Stimulated activated CD4-positive, alpha-beta T cell treated with anti-CD3 and anti-CD28 coated beads, Interleukin-15, amount 100 ng/mL, for 24 hours (primary cell): Measurements from ENCODE around the gene RAB33B.
"Not testable (repeated sequence)": the region's sequence is repeated elsewhere in the genome, so short reads cannot be mapped to it uniquely, and the experiment has no call there.

ENCODE experiments used
- DNase-seq: peaks from one replicate; pipeline ENCODE4 v3.0.0-alpha.2; 2020

Gene RAB33B

DNA sequence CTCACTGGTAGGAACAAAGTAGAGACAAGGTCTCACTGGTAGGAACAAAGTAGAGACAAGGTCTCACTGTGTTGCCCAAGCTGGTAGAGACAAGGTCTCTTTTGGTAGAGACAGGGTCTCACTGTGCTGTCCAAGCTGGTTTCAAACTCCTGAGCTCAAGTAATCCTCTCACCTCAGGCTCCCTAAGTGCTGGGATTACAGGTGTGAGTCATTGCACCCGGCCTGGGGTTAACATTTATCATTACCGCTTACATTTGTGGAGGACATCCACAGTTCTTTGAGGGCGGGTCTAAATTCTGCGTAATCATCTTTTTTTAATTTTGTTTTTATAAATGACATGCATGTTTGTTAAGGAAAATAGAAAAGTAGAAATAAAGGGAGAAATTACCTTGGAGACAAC is 12.0 kb downstream of the RAB33B start:
- DNase-seq = no peak

DNA sequence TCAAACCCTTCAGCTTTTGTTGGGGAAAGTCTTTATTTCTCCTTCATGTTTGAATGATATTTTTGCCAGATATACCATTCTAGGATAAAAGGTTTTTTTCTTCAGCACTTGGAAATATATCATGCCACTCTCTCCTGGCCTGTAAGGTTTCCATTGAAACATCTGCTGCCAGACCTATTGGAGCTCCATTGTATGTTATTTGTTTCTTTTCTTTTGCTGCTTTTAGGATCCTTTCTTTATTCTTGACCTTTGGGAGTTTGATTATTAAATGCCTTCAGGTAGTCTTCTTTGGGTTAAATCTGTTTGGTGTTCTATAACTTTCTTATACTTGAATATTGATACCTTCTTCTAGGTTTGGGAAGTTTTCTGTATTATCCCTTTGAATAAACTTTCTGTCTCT is 14.8 kb downstream of the RAB33B start:
- DNase-seq = not testable (repeated sequence)

DNA sequence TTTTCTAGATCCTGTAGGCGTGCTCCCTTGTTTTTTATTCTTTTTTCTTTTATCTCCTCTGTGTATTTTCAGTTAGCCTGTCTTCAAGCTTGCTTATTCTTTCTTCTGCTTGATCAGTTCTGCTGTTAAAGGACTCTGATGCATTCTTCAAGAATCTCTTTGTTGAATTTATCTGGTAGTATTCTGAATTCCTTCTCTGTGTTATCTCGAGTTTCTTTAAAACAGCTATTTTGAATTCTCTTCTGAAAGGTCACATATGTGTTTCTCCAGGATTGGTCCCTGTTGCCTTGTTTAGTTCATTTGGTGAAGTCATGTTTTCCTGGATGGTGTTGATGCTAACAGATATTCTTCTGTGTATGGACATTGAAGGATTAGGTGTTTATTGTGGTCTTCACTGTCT is 15.3 kb downstream of the RAB33B start:
- no peak for DNase-seq

DNA sequence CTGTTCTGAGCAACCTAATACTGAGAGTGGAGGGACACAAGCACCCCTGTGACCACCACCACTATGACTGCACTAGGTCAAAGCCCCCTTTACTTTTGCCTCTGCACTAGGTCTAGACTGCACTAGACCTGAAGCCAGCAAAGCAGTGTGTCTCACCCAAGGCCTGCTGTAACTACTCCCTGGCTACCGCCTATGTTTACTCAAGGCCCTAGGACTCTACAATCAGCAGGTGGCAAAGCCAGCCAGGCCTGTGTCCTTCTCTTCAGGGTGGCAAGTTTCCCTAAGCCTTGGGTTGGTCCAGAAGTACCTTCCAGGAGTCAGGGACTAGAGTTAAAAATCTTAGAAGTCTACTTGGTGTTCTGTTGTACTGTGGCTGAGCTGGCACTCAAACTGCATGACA is 15.9 kb downstream of the RAB33B start:
- no peak for DNase-seq

DNA sequence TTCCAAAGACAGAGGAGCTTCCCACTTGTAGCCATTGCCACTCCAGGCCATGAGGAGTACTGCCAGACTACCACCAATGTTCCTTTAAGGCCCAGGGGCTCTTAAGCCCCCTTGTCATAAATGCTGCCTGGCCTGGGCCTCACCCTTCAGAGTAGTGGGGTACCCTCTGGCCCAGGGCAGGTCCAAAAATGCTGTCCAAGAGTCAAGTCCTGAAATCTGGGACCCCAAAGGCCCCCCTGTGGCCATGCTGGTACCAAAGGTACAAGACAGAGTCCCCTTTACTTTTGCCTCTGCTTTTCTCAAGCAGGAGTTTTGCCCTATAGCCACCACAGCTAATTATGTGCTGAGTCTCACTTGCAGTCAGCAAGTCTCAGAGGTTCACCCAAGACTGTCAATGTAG is 16.4 kb downstream of the RAB33B start:
- DNase-seq = no peak

DNA sequence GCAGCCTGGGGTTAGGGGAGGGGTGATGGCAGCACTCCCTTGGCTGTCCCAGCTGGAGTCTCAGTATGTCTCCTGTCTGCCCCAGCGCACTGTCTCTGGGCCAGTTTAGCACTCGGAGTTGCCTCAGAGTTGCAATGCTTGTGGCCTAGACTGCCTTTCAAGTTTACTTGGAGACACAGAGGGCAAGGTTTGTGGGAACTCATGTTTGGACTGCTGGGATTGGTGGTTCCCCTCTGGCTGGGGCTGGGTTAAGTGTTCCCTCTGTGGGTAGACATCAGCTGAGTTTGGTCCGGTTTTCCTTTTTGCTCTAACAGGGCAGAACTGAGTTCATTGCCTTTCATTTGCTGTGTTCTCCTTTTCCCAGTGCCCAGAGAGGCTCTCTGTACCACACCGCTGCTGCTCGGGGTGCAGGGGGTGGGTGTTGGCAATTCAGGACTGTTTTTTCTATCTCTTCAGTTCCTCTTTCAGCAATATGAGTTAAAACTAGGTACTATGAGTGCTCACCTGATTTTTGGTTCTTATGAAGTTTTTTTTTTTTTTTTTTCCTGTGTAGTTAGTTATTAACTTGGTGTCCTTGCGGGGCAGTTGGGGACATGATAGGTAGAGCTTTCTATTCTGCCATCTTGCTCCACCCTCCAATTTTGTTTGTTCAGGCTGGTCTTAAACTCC is 17.2 kb downstream of the RAB33B start:
- no peak for DNase-seq

DNA sequence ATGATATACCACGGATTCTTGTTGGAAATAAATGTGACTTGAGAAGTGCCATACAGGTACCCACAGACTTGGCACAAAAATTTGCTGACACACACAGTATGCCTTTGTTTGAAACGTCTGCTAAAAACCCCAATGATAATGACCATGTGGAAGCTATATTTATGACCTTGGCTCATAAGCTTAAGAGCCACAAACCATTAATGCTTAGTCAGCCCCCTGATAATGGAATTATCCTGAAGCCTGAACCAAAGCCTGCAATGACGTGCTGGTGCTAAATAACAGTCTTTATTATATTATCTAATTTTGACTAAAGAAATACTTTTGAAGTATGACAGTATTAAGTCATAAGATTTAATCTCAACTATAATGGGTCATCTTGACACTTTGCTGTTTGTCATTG is 18.9 kb downstream of the RAB33B start:
- DNase-seq = no peak

DNA sequence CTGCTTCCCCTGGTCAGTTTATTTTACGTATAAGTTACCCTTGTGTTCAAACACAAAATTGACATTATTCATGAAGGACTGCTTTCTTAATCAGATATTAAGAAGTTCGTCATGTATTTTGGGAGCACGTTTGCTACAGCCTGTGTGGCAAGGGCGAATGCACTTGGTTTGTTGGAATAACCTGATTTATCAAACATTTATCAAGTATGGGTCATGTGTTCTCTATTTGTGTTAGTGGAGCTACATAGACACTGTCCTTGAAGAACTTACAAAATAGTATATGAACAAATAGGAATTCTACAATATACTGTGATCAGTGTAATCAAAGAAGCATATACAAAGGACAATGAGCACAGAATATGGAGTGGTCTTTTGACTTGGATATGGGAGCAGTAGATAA is 22.4 kb downstream of the RAB33B start:
- DNase-seq = no peak

DNA sequence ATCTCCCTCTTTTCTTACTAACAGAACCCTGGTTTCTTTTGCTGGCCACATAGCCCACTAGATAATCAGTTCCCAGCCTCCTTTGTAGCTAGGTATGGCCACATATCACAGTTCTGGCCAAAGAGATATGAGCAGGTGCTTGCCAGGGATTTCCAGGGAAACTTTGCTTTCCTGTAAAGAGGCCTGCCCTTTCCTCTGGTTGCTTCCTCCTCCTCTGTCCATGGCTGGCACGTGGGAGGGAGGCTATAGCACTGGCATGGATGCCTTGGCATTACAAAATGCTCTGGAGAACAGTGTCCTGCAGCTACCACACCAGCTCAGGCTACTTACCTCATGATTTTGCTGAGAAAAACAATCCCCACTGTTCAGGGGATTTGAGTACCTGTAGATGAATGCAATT is 27.5 kb downstream of the RAB33B start:
- DNase-seq = no peak

DNA sequence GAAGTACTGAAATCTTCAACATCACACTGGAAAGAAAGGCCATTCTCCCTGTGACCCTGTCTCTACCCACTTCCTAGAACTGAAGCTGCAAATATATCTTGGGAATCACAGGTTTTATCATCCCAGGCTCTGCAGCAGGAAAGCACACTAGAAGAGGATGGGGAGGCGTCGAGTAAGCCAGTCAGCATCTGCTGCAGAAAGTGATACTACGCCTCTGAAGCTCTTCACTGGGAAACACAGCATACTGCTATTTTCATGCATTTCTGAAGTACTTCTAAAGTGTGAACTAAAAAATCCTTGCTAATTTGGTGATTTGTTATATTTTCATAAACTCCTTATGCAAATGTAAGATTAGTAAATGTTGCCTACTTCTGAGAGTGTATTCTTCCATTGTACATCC is 29.1 kb downstream of the RAB33B start:
- DNase-seq = no peak

DNA sequence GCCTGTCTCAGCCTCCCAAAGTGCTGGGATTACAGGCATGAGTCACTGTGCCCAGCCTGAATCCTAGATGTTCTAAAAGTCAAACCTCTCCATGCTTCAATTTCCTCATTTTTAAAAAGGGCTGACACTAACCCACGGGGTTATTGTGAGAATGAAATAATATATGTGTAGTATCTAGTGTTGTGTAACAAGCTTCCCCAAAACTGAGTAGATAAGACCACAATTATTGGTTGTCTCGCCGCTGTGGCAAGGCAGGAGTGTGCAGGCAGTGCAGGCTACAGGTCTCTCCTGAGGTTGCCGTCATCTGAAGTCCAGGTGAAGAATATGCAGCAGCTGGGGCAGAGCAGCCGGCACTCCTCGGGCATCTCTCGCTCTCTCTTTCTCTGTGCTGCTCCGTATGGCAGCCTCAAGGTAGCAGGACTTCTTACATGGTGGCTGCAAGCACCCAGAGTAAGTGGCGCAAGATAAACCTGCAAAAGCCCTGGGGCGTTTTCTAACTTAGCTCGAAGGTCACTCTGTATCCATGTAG is 30.9 kb downstream of the RAB33B start:
- no peak for DNase-seq

DNA sequence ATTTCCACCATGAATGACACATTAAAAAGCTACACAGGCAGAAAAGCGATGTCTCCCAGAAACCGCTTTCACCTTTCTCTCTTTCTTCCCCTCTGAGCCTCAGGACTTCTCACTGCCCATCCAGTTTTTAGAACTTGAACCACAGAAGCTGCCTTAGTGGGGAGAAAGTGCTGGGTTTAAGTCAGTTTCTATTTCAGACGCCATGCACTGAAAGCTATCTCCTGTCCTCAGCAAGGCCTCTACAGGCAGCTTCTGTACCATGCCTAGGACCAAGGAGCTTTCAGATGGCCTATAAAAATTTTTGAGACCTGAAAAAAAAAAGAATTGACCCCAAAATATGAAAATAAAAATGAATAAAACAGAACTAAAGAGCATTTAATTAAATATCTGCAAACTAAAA is 34.5 kb downstream of the RAB33B start:
- no peak for DNase-seq

DNA sequence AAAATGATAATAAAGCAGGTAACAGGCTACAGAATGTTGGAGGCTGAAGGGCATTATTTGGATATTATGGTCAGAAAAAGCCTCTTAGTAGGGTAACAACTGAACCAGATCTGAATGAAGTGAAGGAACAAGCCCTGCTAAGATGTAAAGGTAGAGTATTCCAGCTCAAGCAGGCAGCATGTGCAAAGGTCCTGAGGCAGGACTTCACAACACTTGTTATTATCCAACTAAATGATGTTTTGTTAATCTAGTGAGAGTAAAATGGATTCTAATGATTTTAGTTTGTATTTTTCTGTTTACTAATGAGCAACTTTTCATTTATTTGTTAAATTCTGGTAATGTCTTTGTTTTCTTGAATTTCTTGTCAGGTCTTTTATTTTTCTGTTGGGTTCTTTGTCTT is 35.7 kb downstream of the RAB33B start:
- no peak for DNase-seq

DNA sequence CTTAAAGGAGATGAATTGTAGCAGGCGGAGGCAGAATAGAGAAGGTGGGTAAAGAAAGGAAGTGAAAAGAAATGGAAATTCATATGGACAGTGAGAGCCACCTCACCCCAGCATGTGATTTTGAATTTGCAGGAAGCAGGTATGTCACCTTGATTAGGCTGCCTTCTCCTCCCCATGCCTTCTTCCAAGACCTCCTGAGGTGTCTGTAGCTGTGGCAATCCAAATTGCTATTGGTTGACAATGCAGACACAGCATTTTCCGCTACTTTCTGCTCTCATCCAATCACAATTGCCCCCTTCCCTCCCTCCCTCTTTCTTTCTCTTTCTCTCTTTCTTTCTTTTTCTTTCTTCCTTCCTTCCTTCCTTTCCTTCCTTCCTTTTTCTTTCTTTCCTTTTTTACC is 38.5 kb downstream of the RAB33B start:
- no peak for DNase-seq

DNA sequence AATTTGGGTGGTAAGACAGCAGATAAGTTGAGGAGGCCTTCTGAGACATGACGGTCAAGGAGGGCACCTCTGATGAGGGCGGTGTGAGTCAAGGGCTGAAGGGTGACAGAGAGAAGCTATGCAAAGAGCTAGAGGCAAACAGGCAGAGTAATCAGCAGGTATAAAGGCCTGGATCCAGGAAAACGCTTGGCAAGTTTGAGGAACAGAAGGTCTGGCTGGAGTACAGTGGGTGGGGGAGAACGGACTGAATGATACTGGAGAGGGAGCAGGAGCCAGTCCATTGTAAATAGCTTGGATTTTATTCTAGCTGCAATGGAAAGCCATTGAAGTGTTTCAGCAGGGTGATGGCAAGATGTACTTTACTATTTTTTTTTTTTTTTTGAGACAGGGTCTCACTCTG is 39.3 kb downstream of the RAB33B start:
- DNase-seq = no peak

DNA sequence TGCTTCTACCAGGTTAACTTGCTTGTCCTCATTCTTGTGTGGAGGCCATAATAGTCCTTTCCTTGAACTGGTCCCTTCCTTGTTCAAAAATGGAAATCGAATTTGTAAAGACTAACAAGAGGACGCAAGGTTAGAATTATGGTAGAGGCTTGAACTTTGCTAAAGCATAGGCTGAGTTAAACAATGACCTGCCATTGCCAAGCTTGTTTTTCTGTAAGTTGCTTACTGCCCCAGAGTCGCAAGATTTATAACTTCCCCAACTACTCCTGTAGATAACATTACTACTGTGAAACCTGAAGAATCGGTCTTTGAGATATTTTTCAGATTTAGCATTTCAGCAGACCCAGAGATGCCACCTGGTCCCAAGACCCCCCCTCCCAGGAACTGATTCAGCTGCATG is 45.3 kb downstream of the RAB33B start:
- DNase-seq = no peak

DNA sequence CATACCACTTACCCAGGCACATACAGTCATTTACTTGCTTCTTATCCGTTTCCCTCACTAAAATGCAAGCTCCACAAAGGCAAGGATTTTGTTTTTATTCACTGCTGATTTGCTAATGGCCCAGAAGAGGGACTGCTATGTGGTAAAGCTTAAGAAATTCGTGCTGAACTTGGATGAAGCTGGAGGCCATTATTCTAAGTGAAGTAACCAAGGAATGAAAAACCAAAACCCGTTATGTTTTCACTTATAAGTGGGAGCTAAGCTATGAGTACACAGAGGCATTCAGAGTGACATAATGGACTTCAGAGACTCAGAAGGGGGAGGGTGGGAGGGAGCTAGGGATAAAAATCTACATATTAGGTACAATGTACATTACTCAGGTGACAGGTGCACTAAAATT is 47.2 kb downstream of the RAB33B start:
- DNase-seq = no peak

DNA sequence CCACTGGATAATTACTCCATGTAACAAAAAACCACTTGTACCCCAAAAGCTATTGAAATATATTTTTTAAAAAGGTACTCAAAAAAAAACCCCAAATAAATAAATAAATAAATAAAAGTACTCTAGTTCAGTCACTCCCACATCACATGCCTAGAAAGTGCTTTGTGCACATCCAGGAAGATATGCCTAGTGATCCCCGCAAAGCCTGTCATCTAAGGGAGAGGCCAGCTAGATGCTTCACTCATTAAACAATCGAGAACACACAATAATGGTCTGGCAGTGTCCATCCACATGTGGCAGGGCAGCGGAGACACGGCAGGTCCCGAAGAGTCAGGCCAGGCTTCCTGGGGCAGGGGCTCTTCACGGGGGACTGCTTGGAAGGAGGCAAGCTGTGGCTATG is 47.6 kb downstream of the RAB33B start:
- no peak for DNase-seq

DNA sequence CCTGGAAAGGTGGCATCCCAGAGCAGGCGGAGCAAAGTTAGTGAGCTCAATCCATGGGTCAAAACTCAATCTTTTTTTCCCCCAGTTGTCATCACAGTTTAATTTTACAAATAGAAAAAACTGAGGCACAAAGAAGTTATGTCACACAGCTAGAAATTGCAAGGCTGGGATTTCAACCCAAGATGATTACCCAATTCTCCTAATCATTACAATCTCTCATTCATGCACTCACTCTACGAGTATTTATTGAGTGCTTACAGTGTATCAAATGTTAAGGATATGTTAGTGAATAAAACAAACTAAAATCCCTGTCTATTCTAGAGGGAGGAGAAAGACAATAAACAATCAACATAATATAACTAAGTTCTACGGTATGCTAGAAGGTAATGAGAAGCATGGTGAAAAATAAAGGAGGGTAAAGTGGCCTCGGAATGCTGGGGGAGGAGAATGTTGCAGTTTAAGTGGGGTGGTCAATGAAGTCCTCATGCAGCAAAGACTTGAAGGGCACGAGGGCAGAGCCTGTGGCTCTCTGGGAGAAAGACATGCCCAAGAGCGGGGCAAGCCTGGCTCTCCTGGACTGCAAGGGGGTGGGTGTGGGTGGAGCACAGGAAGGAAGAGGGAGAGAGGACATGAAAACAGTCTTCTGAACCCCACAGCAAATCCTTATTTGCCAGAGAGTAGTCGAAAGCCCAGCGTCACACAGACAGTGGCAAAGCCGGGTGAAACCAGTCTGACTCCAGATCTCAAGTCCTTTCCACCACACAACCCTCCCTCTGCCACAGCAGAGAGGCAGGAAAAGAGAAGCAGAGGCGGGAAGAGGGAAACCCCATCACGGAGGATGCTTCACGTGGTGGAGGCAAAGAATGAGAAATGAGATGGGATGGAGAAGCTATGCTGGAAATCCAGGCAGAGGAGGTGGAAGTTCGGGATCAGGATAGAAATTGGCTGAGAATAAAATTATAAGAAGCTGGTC is 48.3 kb downstream of the RAB33B start:
- DNase-seq = no peak

DNA sequence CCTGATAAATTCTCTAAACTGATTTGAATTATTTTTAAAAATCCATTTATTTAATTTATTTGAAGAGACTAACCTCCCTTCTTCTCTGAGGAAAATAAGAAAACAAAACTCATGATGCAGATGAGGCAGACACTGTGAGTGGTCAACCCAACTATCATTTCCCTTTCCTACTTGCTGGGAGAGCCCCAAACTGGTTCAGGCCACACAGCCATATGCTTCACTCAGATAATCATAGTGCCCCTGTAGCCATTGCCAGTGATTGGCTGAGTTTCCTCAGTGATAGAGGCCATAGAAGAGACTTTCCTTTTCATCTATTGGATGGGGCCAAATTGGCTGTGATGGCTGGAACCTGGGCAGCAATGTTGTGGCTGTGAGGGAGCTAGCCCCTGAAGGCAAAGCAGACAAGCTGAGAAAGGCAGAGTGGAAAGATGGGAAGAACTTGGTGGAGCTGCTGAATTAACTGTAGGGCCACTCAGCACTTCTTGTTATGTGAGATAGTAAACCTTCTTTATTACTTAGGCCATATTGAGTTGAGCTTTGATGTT is 49.8 kb downstream of the RAB33B start:
- DNase-seq = no peak

DNA sequence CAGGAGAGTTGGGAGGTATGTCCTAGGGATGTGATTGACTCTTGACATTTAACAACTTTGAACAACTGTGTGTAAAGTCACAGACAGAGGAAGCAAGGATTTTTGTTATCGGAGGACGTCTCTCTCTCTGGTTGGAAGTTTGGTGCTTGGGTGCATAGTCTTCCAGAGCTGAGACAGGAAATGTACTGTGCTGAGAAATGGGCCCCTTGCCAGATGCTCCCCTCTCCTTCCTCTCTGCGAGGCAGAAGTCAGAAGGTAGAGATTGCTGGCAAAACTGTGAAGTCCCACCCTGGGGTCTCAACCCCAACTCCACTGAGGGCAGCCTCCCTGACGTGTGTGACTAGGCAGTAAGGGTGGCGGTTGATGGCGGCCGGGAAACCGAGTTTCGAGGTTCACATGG is 52.9 kb downstream of the RAB33B start:
- no peak for DNase-seq

DNA sequence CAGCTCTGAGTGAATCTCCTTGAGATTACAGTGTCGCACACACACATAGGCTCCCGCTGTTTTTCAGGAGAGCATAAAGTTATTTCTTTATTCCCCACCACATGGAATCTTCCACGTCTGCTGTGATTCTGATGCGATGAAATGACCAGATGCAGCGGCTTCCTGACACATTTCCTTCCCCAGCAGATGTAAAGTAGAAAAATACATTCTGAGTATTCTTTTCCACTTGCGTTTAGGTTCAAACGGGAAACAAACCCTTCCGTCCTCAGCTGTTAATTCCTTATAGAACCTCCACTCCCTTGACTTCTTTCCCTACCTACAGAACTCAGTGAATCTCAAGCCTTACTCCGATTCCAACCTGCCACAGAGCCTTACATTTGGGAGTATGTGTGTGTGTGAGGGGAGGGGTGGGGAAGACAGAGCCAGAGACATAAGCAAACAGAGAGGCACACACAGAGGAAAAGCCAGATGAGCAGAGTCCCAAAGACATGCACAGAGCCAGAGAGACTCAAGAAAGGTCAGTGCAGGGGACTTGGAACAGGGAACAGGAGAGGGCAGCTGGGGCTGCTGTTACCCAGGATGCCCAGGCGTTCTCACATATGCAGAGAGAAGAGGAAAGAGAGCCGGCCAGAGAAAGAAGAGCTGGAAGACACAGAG is 54.8 kb downstream of the RAB33B start:
- DNase-seq = no peak

DNA sequence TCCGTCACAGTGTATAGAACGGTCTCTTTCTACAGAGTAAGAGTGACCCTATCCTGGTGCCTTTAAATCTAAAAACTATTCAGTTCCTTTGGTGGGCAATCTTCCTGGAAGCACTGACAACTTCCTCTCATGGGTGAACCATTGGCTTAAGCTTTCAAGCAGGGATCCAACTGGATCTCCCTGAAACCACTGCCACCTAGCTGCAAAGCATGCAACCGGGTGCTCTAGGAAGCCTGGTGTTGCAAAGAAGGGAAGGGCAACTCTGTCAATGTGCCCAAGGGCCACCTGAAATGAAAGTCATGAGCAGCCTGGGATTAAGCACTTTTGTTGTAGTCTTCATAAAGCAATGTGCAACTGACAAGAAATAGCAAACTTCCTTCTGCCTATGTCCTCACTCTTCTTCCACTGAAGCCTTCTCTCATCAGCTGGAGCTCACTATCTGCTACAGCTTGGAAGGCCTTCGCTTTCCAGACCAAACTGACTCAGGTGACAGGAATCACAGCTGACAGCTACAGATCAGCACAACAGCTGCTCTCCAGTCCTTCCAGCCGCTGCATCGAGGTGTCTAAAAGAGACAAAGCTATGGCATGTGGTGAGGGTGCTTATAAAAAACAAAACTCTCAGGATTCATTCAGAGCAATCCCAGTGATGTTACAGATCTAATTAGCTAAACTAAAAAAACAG is 55.9 kb downstream of the RAB33B start:
- no peak for DNase-seq
